HFF-Myc (cell line): Measurements from ENCODE around the gene ARSI.

ENCODE experiments used
- DNase-seq: peaks from one replicate; pipeline ENCODE4 v3.0.0-alpha.2; 2011; ENCODE audit warnings: low read depth; ENCODE audit errors: extremely low read depth
- H3K4me3 ChIP-seq: replicated peaks from 2 replicates; pipeline ENCODE4 v1.5.1; 2011; ENCODE audit warnings: low read depth, mild to moderate bottlenecking, control low read depth, low read length
- TF ChIP-seq, protein P1 (sequence below): IDR thresholded peaks from 2 replicates; pipeline ENCODE4 v1.5.1; 2012; ENCODE audit warnings: mild to moderate bottlenecking, low read depth, low read length, control low read depth; ENCODE audit errors: missing control alignments

Gene ARSI

DNA sequence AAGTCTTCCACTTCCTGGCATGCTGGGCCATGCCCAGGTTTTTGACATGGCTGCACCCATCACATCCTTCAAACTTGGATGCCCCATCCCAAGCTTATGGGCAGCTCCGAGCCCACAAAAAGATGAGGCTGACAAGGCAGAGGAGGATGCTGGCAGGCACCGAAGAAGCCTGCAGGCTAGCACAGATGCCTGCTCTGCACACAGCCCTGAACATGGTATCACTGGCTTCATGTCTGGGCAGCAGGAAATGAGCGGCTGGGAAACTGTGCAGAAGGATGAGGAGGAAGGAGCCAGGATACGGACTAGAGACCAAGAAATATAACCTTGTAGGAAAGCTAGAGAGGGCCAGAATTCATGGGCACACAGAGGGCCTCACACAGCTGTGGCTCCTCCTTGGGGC is 27.9 kb downstream of the ARSI start:
- TF ChIP-seq, protein P1, sequence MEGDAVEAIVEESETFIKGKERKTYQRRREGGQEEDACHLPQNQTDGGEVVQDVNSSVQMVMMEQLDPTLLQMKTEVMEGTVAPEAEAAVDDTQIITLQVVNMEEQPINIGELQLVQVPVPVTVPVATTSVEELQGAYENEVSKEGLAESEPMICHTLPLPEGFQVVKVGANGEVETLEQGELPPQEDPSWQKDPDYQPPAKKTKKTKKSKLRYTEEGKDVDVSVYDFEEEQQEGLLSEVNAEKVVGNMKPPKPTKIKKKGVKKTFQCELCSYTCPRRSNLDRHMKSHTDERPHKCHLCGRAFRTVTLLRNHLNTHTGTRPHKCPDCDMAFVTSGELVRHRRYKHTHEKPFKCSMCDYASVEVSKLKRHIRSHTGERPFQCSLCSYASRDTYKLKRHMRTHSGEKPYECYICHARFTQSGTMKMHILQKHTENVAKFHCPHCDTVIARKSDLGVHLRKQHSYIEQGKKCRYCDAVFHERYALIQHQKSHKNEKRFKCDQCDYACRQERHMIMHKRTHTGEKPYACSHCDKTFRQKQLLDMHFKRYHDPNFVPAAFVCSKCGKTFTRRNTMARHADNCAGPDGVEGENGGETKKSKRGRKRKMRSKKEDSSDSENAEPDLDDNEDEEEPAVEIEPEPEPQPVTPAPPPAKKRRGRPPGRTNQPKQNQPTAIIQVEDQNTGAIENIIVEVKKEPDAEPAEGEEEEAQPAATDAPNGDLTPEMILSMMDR: no peak
- no peak overlapping the region for H3K4me3 ChIP-seq
- DNase-seq: no peak

DNA sequence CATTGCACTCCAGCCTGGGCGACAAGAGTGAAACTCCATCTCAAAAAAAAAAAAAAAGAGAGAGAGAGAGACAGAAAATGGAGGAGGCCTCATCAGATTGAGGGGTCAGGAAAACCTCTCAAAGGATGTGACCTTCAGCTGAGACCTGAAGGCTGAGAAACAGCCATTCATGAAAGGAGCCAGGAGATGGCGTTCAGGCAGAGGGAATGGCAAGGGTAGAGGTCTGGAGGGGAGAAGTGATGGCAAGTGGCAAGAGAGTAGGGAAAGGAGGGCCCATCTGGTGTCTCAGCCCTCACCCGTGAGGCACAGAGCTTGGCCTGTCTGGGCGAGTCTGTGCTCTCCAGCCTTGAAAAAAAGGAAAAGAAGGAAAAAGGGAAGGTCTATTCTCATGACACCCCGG is 30.2 kb downstream of the ARSI start:
- TF ChIP-seq, protein P1: peak; percentile 59
- DNase-seq: no peak
- H3K4me3 ChIP-seq: no peak overlapping the region

DNA sequence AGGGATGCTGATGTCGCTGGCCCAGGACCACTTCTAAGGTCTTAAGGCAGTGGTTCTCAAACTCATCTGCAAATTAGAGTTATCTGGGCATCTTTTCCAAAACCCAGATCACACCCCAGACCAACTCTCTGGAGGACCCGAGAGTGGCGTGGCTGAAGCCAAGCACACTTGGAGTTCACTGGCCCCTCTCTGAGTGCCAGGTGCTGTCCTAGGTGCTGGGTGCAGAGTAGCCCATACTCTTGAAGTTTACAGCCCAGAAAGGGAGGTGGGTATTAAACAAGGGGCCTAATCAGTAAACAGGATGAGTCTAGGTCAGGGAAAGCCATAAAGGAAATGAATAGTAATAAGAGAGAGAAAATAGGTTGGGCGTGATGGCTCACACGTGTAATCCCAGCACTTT is 30.8 kb downstream of the ARSI start:
- DNase-seq: no peak
- H3K4me3 ChIP-seq: no peak overlapping the region
- TF ChIP-seq, protein P1: no peak

DNA sequence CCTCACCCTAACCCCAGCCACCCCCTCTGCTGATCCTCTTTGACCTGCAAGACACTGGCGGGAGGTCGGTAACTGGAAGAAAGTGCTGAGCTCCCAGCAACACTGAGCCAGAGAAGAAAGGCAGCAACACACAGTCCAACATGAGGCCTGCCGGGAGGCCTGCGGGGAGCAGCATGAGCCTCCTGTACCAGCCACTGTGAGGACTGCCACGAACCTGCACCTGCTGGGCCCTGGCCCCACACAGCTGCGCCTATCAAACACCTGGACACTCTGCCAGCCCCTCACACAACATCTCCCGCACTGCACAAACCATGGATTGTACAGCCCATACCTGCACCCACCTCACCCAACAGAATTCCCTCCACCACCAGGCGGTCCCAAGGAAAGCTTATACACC is 31.4 kb downstream of the ARSI start:
- H3K4me3 ChIP-seq: no peak overlapping the region
- DNase-seq: no peak
- TF ChIP-seq, protein P1: no peak

DNA sequence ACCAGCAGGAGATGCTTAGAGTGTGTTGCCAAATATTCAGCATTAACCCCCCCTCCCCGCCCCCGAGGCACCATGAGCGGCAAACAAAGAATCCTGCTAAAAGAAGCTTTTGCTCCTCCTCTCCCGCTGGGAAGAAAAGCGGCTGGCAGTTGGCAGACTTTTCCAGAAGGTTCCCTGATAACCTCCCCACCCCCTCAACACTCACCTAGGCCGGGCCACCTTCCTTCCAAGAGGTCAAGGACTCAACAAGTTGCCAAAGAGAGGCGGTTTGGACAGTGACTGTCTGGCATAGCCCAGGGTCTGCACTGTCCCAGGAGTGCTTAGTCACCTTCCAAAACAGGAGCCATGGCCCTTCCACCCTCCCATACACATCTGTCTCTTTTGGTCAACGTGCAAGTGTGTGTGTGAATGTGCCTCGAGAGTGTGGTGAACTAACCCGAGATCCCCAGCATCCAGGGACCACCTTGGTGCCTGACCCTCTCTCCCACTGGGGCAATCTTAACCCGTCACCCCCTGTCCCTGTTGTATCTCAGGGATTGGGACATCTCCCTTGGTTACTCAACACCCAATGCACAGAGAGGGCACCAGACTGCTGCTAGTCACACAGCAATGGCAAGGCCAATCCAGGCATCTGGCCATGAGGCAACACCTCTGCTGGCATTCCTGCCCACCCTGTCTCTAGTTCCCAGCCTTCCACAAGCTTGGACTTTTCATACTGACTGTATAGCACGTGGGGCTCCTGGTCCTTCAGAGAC is 32.0 kb downstream of the ARSI start:
- DNase-seq: no peak
- TF ChIP-seq, protein P1: no peak
- no peak overlapping the region for H3K4me3 ChIP-seq

DNA sequence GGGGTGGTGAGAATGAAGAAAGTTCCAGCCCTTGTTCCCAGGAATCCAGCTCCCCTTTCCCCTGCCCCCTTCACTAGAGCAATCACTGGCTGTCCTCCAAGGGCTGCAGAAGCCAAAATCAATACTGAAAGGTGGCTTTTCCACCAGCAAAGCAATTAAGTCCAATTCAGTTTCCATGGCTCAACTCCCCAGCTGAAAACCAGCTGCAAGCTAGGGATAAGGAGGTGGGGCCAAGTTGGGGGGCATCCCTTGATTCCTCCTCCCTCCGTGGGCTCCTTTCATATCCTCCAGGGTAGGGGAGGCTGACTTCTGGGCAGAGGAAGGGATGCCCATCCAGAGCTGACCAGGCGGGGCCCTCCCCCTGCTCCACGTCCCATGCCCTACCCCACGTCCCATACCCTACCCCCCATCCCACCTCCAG is 35.8 kb downstream of the ARSI start:
- no peak for DNase-seq
- TF ChIP-seq, protein P1: no peak
- no peak overlapping the region for H3K4me3 ChIP-seq
